GM11168 (cell line): ENCODE data around the gene RLBP1.

Source experiments
- in situ Hi-C: fragments of 300-500 bp; cut with MboI; formaldehyde crosslinking; loops from one replicate; pipeline ENCODE4 v1.12.0; 2022; ENCODE audit warnings: low sequenced_read_pairs; ENCODE audit not compliant: unreplicated experiment

RLBP1 gene

GRCh38 chr15:89208256-89208655 is 13.1 kb downstream of the RLBP1 start:
- in situ Hi-C loops = no loop called here

- in situ Hi-C loops = no loop called here
Measured at GRCh38 chr15:89206908-89207331, 14.5 kb downstream of the RLBP1 start.

GRCh38 chr15:89205991-89206585 is 15.3 kb downstream of the RLBP1 start:
- in situ Hi-C loops = no loop called here

GRCh38 chr15:89203705-89204273 is 17.6 kb downstream of the RLBP1 start:
- in situ Hi-C loops = no loop called here

- in situ Hi-C loops = no loop called here
Measured at GRCh38 chr15:89201465-89202005, 19.8 kb downstream of the RLBP1 start.

GRCh38 chr15:89200182-89200581 is 21.2 kb downstream of the RLBP1 start:
- in situ Hi-C loops = no loop called here

GRCh38 chr15:89199746-89200145 is 21.6 kb downstream of the RLBP1 start:
- in situ Hi-C loops = no loop called here

- in situ Hi-C loops = no loop called here
Measured at GRCh38 chr15:89198934-89199333, 22.4 kb downstream of the RLBP1 start.

GRCh38 chr15:89198196-89198595 is 23.2 kb downstream of the RLBP1 start:
- in situ Hi-C loops = no loop called here

- in situ Hi-C loops = no loop called here
Measured at GRCh38 chr15:89197503-89197971, 23.8 kb downstream of the RLBP1 start.

- in situ Hi-C loops = no loop called here
Measured at GRCh38 chr15:89196994-89197393, 24.4 kb downstream of the RLBP1 start.

GRCh38 chr15:89196241-89196640 is 25.1 kb downstream of the RLBP1 start:
- in situ Hi-C loops = no loop called here

- in situ Hi-C loops = no loop called here
Measured at GRCh38 chr15:89195836-89196235, 25.5 kb downstream of the RLBP1 start.

- in situ Hi-C loops = no loop called here
Measured at GRCh38 chr15:89194608-89195007, 26.8 kb downstream of the RLBP1 start.

- in situ Hi-C loops = no loop called here
Measured at GRCh38 chr15:89192766-89193165, 28.6 kb downstream of the RLBP1 start.

- in situ Hi-C loops = no loop called here
Measured at GRCh38 chr15:89192136-89192535, 29.2 kb downstream of the RLBP1 start.

- in situ Hi-C loops = no loop called here
Measured at GRCh38 chr15:89187986-89188514, 33.3 kb downstream of the RLBP1 start.

GRCh38 chr15:89187301-89187985 is 33.9 kb downstream of the RLBP1 start:
- in situ Hi-C loops = no loop called here

GRCh38 chr15:89186803-89187202 is 34.6 kb downstream of the RLBP1 start:
- in situ Hi-C loops = no loop called here

GRCh38 chr15:89184886-89185526 is 36.4 kb downstream of the RLBP1 start:
- in situ Hi-C loops = no loop called here

GRCh38 chr15:89184357-89184756 is 37.0 kb downstream of the RLBP1 start:
- in situ Hi-C loops = no loop called here
